Uterus (tissue), 2 donors: ENCODE measurements around the gene MANF.

ENCODE experiments used
- POLR2A ChIP-seq, 2 donors: fragments of 450-650 bp; IDR thresholded peaks; one replicate each; pipeline ENCODE4 v1.6.1; 2016; ENCODE audit warnings: antibody characterized with exemption in 2 of 2, mild to moderate bottlenecking in 1 of 2, moderate library complexity in 1 of 2
- TF ChIP-seq, protein P1 (sequence below), 4 experiments: fragments of 200-600 bp in 2 of 4; fragments of 450-650 bp in 2 of 4; sonication (generic) in 2 of 4; IDR thresholded peaks; one replicate each; pipeline ENCODE4 v1.5.1; 2016 to 2019; ENCODE audit warnings: antibody characterized with exemption in 4 of 4, mild to moderate bottlenecking in 2 of 4, moderate library complexity in 1 of 4

DNA sequence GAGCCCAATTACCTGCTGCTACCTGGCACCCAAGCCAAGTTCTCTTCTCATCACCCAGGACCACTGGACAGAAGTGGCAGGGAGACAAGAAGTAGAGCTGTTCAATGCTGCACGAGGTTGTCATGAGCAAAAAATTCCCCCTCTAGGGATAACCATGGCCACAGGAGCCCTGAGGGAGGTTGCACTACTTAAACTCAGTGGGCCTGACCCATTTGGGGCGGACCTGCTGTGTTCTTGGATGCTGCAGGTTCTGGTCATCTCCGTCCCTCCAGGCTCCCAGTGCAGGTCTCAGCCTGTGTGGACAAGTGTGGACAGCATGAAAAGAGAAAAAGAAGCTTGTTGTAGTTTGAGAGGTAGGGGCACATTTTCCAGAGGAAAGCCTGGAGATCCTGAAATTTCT is 26.1 kb upstream of the MANF start:
- TF ChIP-seq POLR2A (IDR thresholded peaks at IDR 0.05), result no peak
- TF ChIP-seq, protein P1, sequence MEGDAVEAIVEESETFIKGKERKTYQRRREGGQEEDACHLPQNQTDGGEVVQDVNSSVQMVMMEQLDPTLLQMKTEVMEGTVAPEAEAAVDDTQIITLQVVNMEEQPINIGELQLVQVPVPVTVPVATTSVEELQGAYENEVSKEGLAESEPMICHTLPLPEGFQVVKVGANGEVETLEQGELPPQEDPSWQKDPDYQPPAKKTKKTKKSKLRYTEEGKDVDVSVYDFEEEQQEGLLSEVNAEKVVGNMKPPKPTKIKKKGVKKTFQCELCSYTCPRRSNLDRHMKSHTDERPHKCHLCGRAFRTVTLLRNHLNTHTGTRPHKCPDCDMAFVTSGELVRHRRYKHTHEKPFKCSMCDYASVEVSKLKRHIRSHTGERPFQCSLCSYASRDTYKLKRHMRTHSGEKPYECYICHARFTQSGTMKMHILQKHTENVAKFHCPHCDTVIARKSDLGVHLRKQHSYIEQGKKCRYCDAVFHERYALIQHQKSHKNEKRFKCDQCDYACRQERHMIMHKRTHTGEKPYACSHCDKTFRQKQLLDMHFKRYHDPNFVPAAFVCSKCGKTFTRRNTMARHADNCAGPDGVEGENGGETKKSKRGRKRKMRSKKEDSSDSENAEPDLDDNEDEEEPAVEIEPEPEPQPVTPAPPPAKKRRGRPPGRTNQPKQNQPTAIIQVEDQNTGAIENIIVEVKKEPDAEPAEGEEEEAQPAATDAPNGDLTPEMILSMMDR (IDR thresholded peaks at IDR 0.05), result no peak
